Cardiac fibroblast (primary cell): Measurements from ENCODE around the gene PPFIBP2.

ENCODE experiments used
- DNase-seq, 2 donors: peaks; one replicate each; pipeline versions ENCODE4 v3.0.0 to v3.0.0-alpha.2; 2010; ENCODE audit warnings: low read depth in 2 of 2
- H3K4me3 ChIP-seq, 2 donors: replicated peaks in 1 of 2; 1 replicate in 1 of 2; 2 replicates in 1 of 2; pipeline ENCODE4 v1.5.1; 2011; ENCODE audit warnings: low read depth in 2 of 2, low read length in 2 of 2, mild to moderate bottlenecking in 2 of 2, moderate library complexity in 1 of 2
- TF ChIP-seq, protein P1 (sequence below): IDR thresholded peaks from one replicate; pipeline ENCODE4 v1.5.1; 2011; ENCODE audit warnings: low read depth, mild to moderate bottlenecking, low read length, inconsistent platforms

Gene PPFIBP2

GRCh38 chr11:7688238-7688826 is 174.5 kb downstream of the PPFIBP2 start:
- DNase-seq: peak; percentile 58 to 59
- TF ChIP-seq, protein P1, sequence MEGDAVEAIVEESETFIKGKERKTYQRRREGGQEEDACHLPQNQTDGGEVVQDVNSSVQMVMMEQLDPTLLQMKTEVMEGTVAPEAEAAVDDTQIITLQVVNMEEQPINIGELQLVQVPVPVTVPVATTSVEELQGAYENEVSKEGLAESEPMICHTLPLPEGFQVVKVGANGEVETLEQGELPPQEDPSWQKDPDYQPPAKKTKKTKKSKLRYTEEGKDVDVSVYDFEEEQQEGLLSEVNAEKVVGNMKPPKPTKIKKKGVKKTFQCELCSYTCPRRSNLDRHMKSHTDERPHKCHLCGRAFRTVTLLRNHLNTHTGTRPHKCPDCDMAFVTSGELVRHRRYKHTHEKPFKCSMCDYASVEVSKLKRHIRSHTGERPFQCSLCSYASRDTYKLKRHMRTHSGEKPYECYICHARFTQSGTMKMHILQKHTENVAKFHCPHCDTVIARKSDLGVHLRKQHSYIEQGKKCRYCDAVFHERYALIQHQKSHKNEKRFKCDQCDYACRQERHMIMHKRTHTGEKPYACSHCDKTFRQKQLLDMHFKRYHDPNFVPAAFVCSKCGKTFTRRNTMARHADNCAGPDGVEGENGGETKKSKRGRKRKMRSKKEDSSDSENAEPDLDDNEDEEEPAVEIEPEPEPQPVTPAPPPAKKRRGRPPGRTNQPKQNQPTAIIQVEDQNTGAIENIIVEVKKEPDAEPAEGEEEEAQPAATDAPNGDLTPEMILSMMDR: peak; percentile 87
- no peak overlapping the region for H3K4me3 ChIP-seq

DNA sequence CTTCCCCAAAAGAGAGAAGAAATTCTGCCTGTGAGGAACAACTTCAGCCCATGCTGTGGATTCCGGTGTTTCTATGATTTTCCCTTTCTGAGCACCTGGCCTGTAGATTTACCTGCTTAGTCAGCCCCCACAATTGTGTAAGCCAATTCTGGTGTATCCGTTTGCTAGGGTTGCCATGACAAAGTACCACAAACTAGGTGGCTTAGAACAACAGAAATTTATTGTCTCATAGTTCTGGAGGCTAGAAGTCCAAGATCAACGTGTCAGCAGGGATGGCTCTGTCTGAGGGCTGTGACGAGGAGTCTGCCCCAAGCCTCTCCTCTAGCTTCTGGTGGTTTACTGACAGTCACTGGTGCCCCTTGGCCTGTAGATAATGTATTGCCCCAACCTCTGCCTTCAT is 175.4 kb downstream of the PPFIBP2 start:
- no peak for DNase-seq
- TF ChIP-seq, protein P1: no peak
- no peak overlapping the region for H3K4me3 ChIP-seq

GRCh38 chr11:7690648-7691047 is 176.8 kb downstream of the PPFIBP2 start:
- DNase-seq: peak; percentile 62 to 64
- TF ChIP-seq, protein P1: peak; percentile 14
- H3K4me3 ChIP-seq: no peak overlapping the region

DNA sequence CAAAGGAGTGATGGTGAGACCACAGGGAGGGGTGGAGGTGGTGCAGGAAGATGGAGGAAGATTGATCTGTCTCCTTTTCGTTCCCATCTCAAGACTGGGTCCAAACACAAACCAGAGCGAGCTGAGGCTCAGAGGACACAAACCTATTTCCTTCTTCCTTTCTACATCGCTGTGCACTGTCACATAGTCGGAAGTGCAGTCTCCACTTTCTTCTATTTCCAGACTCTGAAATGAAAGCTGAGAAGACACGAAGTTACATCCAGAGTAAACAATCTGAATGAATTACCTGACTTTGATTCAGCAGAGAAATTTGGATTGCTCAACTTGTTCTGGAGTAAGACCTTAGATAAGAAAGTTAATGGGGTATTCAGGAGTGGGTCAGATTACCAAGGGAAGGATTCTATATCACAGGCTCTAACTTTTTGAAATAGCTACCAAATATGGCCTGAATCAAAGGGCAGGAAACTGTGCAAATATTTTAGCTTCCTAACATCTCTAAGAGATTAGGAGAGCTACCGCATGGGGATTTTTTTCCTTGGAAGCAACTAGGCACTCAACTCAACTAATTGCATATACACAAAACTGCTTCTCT is 178.1 kb downstream of the PPFIBP2 start:
- no peak overlapping the region for H3K4me3 ChIP-seq
- peak in 1 of 2 donors; percentile 30 for DNase-seq
- TF ChIP-seq, protein P1: no peak

GRCh38 chr11:7692426-7692825 is 178.6 kb downstream of the PPFIBP2 start:
- TF ChIP-seq, protein P1: no peak
- H3K4me3 ChIP-seq: no peak overlapping the region
- no peak for DNase-seq

DNA sequence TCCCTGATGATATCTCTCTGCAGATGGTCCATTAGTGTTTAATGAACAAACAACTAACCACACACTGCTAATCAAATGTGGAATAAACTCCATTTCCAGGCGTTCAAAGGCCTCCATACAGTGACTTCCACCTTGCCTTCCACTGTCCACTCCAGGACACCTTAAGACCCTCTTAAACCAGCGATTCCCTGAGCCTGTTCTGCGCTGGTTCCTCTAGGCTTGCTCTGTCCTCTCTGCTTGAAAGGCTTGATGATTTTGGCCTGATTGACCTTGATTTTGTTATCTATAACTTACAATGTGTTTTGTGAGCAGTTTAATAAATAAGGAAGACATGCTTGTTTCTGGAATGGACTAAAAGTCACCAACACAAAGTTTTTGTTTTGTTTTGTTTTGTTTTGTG is 180.4 kb downstream of the PPFIBP2 start:
- no peak overlapping the region for H3K4me3 ChIP-seq
- TF ChIP-seq, protein P1: no peak

GRCh38 chr11:7696424-7696823 is 182.6 kb downstream of the PPFIBP2 start:
- TF ChIP-seq, protein P1: no peak
- no peak for DNase-seq

More for the DNA sequence above, 180.4 kb downstream of the PPFIBP2 start:
- DNase-seq: no peak

More at GRCh38 chr11:7696424-7696823, 182.6 kb downstream of the PPFIBP2 start:
- no peak overlapping the region for H3K4me3 ChIP-seq
